Smooth muscle cell (in vitro differentiated cells): ENCODE results near the gene QPRT. TPM values are rescaled to one million over a fixed set of nuclear protein-coding genes. Genes with fewer than 3 reads are reported as not detected.
A peak's percentile ranks its signal among the peaks of the same experiment; 100 is the strongest.

ENCODE experiments used
- DNase-seq: peaks from one replicate; lab custom pipeline; 2025; ENCODE audit not compliant: unreplicated experiment; lab: John Stamatoyannopoulos, UW
- H2AFZ ChIP-seq: fragments of 200-600 bp; sonication (generic); 2 replicates; pipeline ENCODE4 v1.6.0; 2016; ENCODE audit warnings: antibody characterized with exemption, low read depth, mild to moderate bottlenecking
- H3F3A ChIP-seq: fragments of 200-600 bp; sonication (generic); 2 replicates; pipeline ENCODE4 v1.6.0; 2017; ENCODE audit warnings: antibody characterized with exemption, low read depth
- H3K27ac ChIP-seq: fragments of 200-600 bp; sonication (generic); 2 replicates; pipeline ENCODE4 v1.5.1; 2016; ENCODE audit warnings: low read depth, mild to moderate bottlenecking
- H3K27me3 ChIP-seq: fragments of 200-600 bp; sonication (generic); 2 replicates; pipeline ENCODE4 v1.6.1; 2016; ENCODE audit warnings: low read depth, mild to moderate bottlenecking
- H3K36me3 ChIP-seq: fragments of 200-600 bp; sonication (generic); 2 replicates; pipeline ENCODE4 v1.5.1; 2016; ENCODE audit warnings: low read depth
- H3K4me1 ChIP-seq: fragments of 200-600 bp; sonication (generic); 2 replicates; pipeline ENCODE4 v1.5.1; 2016; ENCODE audit warnings: low read depth
- H3K4me2 ChIP-seq: fragments of 200-600 bp; sonication (generic); 2 replicates; pipeline ENCODE4 v1.6.0; 2016; ENCODE audit warnings: mild to moderate bottlenecking
- H3K4me3 ChIP-seq: fragments of 200-600 bp; sonication (generic); 2 replicates; pipeline ENCODE4 v1.5.1; 2016; ENCODE audit warnings: mild to moderate bottlenecking
- H3K79me2 ChIP-seq: fragments of 200-600 bp; sonication (generic); 2 replicates; pipeline ENCODE4 v1.6.0; 2016; ENCODE audit warnings: low read depth, mild to moderate bottlenecking
- H3K9ac ChIP-seq: fragments of 200-600 bp; sonication (generic); 2 replicates; pipeline ENCODE4 v1.6.0; 2016; ENCODE audit warnings: low read depth
- H3K9me3 ChIP-seq: fragments of 200-600 bp; sonication (generic); replicated peaks from 2 replicates; pipeline ENCODE4 v1.5.1; 2016; ENCODE audit warnings: low read depth
- H4K20me1 ChIP-seq: fragments of 200-600 bp; sonication (generic); 2 replicates; pipeline ENCODE4 v1.6.0; 2016; ENCODE audit warnings: low read depth
- WGBS: methylation state at CpG from one replicate; pipeline ENCODE4 v1.1.7; 2016; ENCODE audit warnings: low lambda C conversion rate; 5-methylcytosine and 5-hydroxymethylcytosine counted together
- polyA plus RNA-seq: library from polyadenylated mRNA; unstranded; fragments of >200 nt; fragmentation: Nextera tagmentation; extraction: Ambion mirVana; gene quantifications from 2 replicates; pipeline ENCODE4 v1.2.1, GENCODE V29; 2016
- total RNA-seq: library from RNA; depleted of rRNA; stranded (reverse); fragments of >200 nt; gene quantifications from 2 replicates; pipeline ENCODE4 v1.2.3, GENCODE V29; 2014
- TF ChIP-seq, protein P1 (sequence below): fragments of 200-600 bp; sonication (generic); IDR thresholded peaks from 2 replicates; pipeline ENCODE4 v1.5.1; 2017; ENCODE audit warnings: borderline replicate concordance, mild to moderate bottlenecking, antibody characterized with exemption; ENCODE audit not compliant: insufficient read depth, poor library complexity, severe bottlenecking

QPRT gene
- total and polyA plus RNA-seq, 2 experiments from 2014 or later, result 67.4 to 196 TPM

DNA sequence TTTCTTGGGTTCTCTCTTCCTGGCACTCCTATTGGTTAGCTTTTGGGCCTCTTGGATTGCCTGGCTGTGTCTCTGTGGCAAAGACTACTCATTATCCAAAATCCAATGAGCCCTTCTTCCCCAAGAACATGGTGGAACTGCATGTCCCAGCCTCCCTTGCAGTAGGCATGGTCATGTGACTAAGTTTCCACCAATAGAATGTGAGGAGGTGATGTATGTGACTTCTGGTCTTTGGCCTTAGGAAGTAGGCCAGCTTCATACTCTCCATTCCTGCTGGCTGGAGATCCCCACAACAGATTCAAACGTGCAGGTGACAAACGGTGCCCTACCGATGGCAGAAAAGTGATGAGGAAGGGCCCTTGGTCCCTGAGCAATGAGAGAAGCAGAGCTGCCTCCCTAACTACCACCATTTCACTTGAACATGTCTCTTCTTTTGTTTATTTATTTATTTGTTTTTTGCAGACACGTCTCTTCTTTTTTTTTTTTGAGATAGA lies 33.2 kb upstream of the QPRT start:
- no peak overlapping the region for H3K4me3 ChIP-seq
- no peak for DNase-seq
- H3F3A ChIP-seq, result no peaks in the 10 kb centered on the region
- 80% methylated on average over 4 of the region's 4 CpGs for WGBS
- no peaks in the 10 kb centered on the region for H3K27me3 ChIP-seq
- H2AFZ ChIP-seq, result no peak overlapping the region
- TF ChIP-seq, protein P1, sequence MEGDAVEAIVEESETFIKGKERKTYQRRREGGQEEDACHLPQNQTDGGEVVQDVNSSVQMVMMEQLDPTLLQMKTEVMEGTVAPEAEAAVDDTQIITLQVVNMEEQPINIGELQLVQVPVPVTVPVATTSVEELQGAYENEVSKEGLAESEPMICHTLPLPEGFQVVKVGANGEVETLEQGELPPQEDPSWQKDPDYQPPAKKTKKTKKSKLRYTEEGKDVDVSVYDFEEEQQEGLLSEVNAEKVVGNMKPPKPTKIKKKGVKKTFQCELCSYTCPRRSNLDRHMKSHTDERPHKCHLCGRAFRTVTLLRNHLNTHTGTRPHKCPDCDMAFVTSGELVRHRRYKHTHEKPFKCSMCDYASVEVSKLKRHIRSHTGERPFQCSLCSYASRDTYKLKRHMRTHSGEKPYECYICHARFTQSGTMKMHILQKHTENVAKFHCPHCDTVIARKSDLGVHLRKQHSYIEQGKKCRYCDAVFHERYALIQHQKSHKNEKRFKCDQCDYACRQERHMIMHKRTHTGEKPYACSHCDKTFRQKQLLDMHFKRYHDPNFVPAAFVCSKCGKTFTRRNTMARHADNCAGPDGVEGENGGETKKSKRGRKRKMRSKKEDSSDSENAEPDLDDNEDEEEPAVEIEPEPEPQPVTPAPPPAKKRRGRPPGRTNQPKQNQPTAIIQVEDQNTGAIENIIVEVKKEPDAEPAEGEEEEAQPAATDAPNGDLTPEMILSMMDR, result no peak
- no peaks in the 10 kb centered on the region for H4K20me1 ChIP-seq
- H3K4me1 ChIP-seq, result no peaks in the 10 kb centered on the region
- H3K79me2 ChIP-seq, result no peaks in the 10 kb centered on the region
- H3K27ac ChIP-seq, result no peak overlapping the region
- H3K4me2 ChIP-seq, result no peak overlapping the region
- no peak overlapping the region for H3K9ac ChIP-seq
- H3K9me3 ChIP-seq, result no peaks in the 10 kb centered on the region
- H3K36me3 ChIP-seq, result no peaks in the 10 kb centered on the region

DNA sequence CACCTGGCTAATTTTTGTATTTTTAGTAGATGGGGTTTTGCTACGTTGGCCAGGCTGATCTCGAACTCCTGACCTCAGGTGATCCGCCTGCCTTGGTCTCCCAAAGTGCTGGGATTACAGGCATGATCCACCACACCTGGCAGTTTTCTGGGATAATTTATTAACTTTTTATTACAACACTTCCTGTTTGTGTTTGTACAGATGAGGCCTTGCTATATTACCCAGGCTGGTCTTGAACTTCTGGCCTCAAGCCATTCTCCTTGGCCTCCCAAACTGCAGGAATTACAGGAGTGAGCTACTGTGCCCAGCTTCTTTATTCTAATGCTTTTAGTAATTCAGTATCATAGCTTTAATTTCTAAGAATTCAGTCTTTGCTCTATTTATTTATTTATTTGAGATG lies 32.0 kb upstream of the QPRT start:
- H3K27me3 ChIP-seq, result no peaks in the 10 kb centered on the region
- no peaks in the 10 kb centered on the region for H3K79me2 ChIP-seq
- H3K4me3 ChIP-seq, result no peak overlapping the region
- no peaks in the 10 kb centered on the region for H4K20me1 ChIP-seq
- TF ChIP-seq, protein P1, result no peak
- H3K9ac ChIP-seq, result no peak overlapping the region
- no peak overlapping the region for H2AFZ ChIP-seq
- WGBS, result 100% methylated on average over 3 of the region's 3 CpGs
- no peaks in the 10 kb centered on the region for H3F3A ChIP-seq
- no peak for DNase-seq
- no peaks in the 10 kb centered on the region for H3K36me3 ChIP-seq
- no peak overlapping the region for H3K4me2 ChIP-seq
- H3K4me1 ChIP-seq, result no peaks in the 10 kb centered on the region
- no peaks in the 10 kb centered on the region for H3K9me3 ChIP-seq
- H3K27ac ChIP-seq, result no peak overlapping the region

DNA sequence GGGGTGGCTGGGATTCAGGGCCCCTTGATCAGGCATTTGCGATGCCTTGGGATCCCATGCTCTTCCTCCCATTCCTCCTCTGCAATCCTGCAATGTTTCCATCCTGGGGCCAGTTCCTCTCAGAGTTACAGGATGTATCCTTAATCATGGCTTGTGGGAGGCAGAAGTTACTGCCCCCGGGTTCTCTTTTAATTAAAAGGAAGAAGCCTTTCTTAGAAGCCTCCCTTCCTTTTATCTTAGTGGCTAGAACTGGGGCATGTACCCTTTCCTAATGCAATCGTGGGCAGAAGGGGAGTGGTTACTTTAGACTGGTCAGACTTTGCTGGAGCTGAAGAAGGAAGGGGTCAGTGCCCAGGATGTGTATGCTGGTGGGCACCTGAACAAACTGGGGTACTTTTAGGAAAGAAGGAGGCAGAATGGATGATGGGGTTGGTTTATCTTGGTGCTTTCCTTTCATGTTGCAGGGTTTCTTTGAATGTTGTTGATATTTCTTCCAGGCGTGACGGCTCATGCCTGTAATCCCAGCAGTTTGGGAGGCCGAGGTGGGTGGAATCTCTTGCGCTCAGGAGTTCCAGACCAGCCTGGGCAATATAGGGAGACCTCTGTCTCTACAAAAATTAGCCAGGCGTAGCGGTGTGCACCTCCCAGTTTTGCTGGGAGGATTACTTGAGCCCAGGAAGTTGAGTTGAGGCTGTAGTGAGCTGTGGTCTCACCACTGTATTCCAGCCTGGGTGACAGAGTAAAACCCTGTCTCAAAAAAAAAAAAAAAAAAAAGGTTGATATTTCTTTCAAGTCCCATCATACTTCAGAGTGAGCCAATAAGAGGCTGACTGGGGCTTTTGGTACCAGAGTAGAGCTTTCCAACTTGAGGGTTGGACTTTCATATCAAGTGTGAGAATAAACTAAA lies 29.1 kb upstream of the QPRT start:
- DNase-seq, result no peak
- TF ChIP-seq, protein P1, result no peak
- H3K9ac ChIP-seq, result no peak overlapping the region
- no peaks in the 10 kb centered on the region for H3K27me3 ChIP-seq
- H3K79me2 ChIP-seq, result no peaks in the 10 kb centered on the region
- 59% methylated on average over 9 of the region's 9 CpGs for WGBS
- no peaks in the 10 kb centered on the region for H3K36me3 ChIP-seq
- no peaks in the 10 kb centered on the region for H3K9me3 ChIP-seq
- peak overlapping the region; percentile 84 for H2AFZ ChIP-seq
- H4K20me1 ChIP-seq, result no peaks in the 10 kb centered on the region
- H3F3A ChIP-seq, result no peaks in the 10 kb centered on the region
- no peak overlapping the region for H3K27ac ChIP-seq
- no peak overlapping the region for H3K4me3 ChIP-seq
- no peaks in the 10 kb centered on the region for H3K4me1 ChIP-seq
- H3K4me2 ChIP-seq, result peak overlapping the region; percentile 22

DNA sequence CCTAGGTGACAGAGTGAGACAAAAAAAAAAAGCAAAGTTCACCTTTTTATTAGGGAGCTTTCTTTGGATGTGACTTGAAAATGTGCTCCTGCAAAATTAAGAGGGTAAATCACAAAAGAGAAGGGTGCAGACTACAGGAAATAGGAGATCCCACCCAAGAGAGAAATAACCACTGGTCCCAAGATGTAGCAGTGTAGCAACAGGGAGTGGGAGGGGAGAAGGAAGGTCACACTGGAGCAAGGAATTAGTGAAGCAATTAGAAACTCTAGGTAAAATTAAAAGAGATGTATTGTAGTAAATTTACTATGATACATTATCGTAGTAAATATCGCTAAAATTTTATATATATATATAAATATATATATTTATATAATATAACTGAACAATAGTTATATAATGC lies 28.2 kb upstream of the QPRT start:
- Histone ChIP-seq H3F3A (no peaks in the 10 kb centered on the region), H3K9me3 (no peaks in the 10 kb centered on the region), H4K20me1 (no peaks in the 10 kb centered on the region), H3K79me2 (no peaks in the 10 kb centered on the region), H3K36me3 (no peaks in the 10 kb centered on the region), H2AFZ (no peak overlapping the region), H3K4me3 (no peak overlapping the region), H3K4me2 (no peak overlapping the region), H3K27ac (no peak overlapping the region), H3K27me3 (no peaks in the 10 kb centered on the region), H3K9ac (no peak overlapping the region), H3K4me1 (no peaks in the 10 kb centered on the region)
- no peak for DNase-seq
- TF ChIP-seq, protein P1, result no peak
- 96% methylated on average over 2 of the region's 2 CpGs for WGBS
